Endometrial microvascular endothelial cells (primary cell): ENCODE data around the gene RNF40. TPM values are rescaled to one million over a fixed set of nuclear protein-coding genes. Genes with fewer than 3 reads are reported as not detected.

Experiments
- in situ Hi-C: cut with HindIII; loops from 2 replicates; pipeline ENCODE4 v1.10.0; 2017; ENCODE audit warnings: low sequenced_read_pairs, low pct_unique_long_range_greater_than_20kb; ENCODE audit errors: inconsistent ontology term
- total RNA-seq: library from RNA; depleted of rRNA; stranded (reverse); fragments of >200 nt; gene quantifications from one replicate; pipeline ENCODE4 v1.2.3, GENCODE V29; 2015; ENCODE audit errors: inconsistent ontology term

RNF40 gene
- total RNA-seq, 1 donor from 2014 or later: 69.8 TPM

DNA sequence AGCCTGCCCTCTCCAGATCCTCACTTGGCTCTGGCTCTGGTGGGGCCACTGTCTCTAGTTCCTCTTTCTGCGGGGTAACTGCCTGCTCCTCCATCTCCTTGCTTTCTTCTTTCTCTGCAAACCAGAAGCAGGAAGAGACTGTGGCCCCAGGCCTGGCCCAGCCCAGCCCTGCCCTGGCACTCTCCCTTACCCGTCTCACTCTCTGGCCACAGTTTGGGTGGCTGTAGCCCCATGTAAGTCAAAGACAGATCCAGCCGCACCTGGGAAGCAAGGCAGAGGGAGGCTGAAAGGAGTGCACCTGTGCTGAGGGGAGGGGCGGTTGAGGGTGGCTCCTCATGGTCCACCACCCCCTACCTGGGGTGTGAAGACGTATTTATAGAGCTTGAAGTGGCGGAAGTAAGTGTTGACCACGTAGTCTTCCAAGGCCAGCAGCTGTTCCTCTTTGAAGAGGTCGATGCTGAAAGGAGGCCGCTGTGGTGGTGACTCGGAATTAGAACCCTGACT, 3.1 kb upstream of the RNF40 start:
- in situ Hi-C loops: no loop called here

DNA sequence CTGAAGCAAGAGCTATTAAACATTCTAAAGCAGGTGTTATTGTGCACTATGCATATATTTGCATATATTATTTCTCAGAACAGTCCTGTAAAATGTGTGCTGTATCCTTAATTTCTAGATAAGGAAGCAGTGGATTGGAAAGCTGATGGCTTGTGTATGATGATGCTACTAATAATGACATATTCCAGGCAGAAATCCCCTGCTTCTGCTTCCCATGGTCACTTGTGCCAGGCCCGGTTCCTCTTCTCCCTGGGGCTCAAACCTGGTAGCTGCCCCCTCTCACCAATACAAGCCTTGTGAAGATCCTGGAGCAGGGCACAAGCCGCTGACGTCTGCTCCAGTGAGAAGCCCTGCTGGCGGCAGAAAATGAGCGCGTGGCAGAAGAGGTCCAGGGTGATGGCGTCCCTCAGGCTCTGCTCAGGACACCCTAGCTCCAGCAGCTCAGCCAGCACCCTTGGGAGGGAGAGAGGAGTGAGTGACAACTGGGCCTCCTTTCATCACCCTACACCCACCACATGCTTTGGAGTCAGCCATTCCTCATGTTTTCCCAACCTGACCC, 2.0 kb upstream of the RNF40 start:
- in situ Hi-C loops: no loop called here

DNA sequence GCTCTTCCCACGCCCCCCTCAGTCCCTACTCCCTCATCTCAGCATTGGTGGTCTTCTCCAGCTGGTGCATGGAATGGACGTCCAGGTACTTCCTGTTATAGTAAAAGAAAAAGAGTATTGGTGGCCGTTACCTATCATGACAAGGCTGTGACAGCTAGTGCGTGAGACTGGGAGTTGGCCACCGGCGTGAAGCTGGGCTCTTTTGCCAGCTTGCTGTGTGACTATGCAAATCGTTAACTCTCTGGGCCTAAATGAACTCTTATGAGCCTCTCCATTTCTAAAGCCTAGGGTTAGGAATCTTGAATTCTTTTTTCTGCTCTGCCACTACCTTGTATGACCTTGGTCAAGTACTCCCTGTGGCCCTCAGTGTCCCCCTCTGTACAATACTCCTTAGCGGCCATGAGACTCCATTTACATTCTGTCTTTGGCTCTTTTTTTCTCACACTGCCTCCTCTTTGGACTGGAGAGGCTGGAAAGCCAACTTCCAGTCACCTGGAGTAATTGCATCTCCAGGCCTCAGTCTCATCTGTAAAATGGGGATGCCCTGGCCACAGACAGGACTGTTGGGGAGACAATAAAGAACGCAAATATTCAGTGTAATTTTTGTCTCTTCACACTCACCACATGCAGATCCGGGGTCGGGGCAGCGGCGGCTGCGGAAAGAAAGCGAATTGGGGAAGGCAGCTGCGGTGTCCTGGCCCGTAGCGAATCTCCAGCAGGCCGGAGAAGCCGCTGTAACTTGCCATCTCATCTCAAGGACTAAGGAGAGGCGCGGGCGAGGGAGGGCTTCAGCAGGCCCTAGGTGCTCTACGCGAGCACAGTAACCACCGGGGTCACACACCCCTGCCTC, 1.3 kb upstream of the RNF40 start:
- in situ Hi-C loops: no loop called here

DNA sequence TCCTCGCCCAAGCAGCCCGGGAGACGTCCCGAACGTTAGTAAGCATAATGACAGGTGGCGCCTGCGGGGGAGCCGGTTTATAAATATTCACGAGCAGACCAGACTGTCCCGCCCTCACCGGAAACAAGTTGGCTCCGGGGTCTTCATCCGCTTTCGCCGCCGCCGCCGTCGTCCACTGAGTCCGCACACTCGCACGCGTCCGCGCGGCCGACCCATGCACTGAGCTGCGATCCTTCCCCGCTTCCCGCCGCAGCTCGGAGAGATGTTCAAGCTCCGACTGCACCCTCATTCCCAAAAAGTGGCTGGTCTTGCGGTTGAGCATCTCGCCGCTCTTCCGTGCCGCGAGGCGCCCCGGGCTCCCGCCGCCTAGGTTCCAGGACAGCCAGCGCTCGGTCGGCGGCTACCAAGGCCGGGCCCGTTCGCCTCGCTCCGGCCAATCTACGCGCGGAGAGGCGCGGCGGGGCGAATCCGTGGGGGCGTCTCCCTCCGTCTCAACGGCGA, 645 bp upstream of the RNF40 start:
- in situ Hi-C loops: no loop called here

DNA sequence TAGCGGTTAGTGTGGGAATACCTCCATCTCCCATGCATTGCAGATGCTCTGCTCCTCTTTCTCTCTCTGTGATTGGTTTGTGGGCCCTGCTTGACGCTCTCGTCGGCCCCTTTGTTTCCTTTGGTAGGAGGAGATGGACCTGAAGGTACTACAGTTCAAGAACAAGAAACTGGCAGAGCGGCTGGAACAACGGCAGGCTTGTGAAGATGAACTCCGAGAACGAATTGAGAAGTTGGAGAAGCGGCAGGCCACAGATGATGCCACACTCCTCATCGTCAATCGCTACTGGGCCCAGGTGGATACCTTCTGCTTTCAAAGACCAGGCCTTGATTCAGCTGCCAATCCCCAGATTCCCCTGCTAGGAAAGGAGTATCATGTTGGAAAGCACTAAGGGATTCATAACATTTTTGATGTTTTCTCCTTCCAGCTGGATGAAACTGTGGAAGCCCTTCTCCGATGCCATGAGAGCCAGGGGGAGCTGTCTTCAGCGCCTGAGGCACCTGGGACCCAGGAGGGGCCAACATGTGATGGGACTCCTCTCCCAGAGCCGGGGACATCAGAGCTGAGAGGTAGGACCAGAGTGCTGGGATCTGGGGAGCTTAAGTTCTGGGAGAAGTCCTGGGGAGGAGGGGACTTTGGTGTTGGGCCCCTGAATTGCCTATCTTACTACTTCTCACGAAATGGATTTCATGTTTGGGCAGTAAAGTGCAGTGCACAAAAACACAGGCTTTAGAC, 1.0 kb downstream of the RNF40 start:
- in situ Hi-C loops: no loop called here

DNA sequence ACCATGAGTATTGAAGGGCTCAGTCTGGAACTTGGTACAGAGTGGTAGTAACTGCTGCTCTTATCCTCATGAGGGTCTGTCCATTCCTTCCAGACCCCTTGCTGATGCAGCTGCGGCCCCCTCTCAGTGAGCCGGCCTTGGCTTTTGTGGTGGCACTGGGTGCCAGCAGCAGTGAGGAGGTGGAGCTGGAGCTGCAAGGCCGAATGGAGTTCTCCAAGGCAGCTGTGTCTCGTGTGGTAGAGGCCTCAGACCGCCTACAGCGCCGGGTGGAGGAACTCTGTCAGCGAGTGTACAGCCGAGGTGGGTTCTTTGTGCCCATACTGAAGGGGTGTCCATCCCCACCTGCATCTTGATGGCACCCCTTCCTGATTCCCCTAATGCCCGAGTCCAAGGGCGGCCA, 2.0 kb downstream of the RNF40 start:
- in situ Hi-C loops: no loop called here

DNA sequence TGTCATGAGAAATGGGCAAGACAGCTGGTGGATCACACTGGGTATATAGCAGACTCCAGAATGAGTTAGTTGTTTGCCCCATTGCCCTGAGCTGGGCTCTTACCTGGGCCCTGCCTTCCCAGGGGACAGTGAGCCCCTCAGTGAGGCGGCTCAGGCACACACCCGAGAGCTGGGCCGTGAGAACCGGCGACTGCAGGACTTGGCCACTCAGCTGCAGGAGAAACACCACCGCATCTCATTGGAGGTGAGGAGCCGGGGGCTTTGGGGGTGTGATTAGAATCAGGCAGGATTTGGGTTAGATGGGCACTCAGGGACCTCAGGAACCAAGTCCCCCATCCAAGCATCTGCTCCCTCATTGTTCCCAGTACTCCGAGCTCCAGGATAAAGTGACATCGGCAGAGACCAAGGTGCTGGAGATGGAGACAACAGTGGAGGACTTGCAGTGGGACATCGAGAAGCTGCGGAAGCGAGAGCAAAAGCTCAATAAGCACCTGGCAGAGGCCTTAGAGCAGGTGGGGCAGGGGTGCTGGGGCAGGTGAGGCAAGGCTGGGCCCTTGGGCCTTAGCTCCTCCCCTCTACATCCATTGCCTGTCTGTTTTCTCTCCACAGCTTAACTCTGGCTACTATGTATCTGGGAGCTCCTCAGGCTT, 2.8 kb downstream of the RNF40 start:
- in situ Hi-C loops: no loop called here

DNA sequence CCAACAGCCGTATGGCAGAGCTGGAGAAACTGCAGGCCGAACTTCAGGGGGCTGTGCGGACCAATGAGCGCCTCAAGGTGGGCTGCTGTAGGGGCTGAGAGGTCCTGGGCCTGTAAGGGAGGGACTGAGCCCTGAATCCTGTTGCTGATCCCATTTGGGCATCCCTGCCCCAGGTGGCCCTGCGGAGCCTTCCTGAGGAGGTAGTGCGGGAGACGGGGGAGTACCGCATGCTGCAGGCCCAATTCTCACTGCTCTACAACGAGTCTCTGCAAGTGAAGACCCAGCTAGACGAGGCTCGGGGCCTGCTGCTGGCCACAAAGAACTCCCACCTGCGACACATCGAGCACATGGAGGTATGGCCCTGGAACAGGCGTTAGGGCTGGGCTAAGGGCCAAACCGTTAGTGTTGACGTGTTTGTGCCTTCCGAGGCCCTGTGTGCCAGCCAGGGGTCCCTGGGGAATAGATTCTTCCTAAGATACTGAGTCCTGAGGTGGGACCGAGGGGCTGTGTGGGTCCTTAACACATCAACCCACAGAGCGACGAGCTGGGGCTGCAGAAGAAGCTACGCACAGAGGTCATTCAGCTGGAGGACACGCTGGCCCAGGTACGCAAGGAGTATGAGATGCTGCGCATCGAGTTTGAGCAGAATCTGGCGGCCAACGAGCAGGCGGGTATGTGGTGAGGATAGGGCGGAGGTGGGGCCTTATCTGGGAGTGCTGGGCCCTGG, 4.2 kb downstream of the RNF40 start:
- in situ Hi-C loops: no loop called here

DNA sequence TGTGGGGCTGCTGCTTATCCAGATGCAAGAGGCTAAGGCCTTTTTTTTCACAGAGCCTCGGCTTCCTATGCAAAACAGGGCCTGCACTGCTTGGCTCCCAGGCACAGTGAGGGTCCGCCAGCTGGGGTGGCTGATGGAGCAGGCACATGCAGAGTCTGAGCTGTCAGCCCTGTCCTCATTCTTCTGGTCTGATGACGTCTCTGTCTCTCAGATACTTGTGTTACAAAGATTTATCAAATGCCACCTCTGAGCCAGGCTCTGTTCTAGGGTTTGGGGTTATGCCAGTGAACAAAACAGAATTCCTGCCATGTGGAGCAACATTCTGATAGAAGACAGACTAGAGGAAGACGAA, 4.8 kb downstream of the RNF40 start:
- in situ Hi-C loops: no loop called here

DNA sequence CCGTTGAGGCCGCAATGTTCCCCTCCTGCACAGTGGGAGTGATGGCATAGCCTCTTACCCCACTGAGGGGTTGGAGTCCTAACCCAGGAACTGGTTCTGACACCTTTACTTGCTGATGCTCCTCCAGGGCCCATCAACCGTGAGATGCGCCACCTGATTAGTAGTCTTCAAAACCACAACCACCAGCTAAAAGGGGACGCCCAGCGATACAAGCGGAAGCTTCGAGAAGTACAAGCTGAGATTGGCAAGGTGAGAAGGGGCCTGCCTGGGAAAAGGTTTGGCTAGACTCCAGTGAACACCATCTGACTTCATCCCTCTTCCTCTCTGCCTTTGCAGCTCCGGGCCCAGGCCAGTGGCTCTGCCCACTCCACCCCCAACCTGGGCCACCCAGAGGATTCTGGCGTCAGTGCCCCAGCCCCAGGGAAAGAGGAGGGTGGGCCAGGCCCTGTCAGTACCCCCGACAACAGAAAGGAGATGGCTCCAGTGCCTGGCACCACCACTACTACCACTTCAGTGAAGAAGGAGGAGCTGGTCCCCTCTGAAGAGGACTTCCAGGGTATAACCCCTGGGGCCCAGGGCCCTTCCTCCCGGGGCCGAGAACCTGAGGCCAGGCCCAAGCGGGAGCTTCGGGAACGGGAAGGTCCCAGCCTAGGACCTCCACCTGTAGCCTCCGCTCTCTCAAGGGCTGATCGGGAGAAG, 5.8 kb downstream of the RNF40 start:
- in situ Hi-C loops: no loop called here

DNA sequence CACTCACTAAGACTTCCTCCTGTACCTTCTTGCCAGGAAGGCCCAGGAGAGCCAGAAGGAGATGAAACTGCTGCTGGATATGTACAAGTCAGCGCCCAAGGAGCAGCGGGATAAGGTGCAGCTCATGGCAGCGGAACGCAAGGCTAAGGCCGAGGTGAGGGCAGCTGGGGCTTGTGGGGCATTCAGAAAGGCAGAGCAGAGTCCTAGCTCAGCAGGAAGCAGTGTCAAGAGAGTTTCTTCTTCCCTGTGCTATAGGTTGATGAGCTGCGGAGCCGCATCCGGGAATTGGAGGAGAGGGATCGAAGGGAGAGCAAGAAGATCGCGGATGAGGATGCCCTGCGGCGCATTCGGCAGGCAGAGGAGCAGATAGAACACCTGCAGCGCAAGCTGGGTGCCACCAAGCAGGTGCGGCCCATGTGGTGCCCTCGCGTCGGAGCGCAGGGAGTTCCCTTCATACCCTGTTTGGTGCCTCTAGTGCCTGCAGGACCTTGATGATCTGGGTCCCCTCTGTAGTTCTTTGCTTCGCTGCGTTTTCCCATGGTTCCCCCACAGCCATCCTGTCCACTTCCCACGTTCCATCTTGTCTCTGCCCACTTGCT, 6.6 kb downstream of the RNF40 start:
- in situ Hi-C loops: no loop called here

DNA sequence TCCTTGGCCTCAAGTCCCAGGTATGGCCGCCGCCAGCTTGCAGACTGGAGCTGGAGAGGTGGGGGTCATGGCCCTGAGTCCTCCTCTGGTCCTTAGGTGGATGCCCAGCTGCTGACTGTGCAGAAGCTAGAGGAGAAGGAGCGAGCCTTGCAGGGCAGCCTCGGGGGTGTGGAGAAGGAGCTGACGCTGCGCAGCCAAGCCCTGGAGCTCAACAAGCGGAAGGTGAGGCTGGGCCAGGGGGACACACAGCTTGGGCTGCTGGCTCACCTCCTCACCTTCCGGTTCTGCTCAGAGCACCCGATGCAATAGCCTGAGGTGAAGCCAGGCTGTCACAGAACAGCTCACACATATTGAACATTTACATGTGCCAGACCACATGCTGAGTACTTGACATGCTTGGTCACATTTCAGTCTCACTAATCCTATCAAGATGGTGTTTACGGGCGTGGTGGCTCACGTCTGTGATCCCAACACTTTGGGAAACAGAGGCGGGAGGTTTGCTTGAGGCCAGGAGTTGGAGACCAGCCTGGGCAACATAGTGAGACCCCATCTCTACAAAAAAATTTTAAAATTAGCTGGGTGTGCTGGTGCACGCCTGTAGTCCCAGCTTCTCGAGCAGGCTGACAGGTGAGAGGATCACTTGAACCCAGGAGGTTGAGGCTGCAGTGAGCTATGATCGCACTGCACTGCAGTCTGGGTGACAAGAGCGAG, 7.4 kb downstream of the RNF40 start:
- in situ Hi-C loops: no loop called here

DNA sequence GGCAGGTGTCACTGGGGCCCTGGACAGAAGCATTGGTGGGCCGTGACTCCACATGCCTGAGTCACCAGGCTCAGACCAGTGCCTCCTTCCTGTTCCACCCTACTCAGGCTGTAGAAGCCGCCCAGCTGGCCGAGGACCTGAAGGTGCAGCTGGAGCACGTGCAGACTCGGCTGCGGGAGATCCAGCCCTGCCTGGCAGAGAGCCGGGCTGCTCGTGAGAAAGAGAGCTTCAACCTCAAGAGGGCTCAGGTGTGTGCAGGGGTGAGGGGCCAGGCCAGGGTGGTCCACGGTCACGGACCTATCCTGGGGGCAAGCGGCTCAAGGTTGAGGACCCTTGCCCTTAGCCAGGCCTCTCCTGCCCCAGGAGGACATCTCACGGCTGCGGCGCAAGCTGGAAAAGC, 9.6 kb downstream of the RNF40 start:
- in situ Hi-C loops: no loop called here

DNA sequence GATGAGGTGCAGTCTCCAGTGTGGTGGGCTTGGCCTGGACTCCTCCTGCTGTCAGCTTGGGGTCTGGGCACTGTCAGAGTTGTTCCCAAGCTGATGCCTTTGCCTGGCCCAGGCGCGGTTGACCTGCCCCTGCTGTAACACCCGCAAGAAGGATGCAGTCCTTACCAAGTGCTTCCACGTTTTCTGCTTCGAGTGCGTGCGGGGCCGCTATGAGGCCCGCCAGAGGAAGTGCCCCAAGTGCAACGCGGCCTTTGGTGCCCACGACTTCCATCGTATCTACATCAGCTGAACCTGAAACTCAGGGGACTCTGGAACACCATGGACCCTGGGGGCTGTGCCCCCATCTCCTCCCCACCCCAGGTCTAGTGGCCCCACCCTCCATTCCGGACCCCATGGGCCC, 11.7 kb downstream of the RNF40 start:
- in situ Hi-C loops: no loop called here

DNA sequence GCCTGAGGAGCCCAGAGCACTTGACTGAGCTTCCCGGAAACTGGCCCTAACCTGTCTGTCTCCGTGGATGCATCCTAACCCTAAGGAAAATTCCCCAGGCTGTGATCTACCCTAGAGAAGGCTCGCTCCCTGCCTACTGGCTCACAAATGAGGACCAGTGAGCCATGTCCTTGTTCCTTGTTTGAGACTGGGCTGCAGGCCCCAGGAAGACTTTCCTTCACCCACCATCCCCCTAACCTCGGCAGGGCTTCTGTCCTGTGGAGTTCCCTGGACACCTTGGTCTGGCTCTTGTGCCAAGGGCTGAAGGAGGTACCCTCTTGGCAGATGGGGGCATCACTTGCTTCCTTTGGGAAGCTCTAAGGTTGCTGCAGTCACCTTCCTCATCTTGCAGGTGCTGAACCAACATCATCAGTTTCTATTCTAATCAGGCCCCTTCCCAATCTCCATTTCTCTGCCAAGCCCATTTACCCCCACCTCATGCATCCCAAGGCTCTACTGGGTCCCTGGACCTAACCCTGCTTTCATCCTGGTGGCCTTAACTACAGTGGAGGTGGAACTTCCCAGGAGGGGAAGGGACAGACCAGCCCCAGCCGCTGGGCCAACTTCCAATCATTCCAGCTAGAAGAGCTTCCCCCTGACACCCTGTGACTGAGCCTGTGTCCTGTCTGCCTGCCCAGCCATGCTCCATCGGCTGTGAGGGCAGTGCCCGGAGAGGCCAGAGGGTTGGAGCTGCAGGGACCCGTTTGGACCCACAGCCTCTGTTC, 12.4 kb downstream of the RNF40 start:
- in situ Hi-C loops: no loop called here

DNA sequence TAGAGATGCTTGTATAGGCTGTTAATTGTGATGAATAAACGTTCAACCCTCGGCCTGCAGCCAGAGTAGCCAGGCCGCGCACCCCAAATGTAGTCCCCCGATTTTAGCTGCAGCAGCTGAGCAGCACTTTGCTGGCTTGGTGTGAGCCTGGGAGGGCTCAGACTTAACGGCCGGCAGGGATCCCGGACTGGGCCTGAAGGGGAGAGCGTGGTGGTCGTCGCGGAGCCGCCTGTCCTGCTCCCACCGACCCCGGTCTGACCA, 12.9 kb downstream of the RNF40 start:
- in situ Hi-C loops: no loop called here
